ENCODE measurements around the gene ARHGAP15. TPM values are rescaled to one million over a fixed set of nuclear protein-coding genes. Genes with fewer than 3 reads are reported as not detected.

ARHGAP15 gene
- total RNA-seq, 1 experiment from 2014 or later, result 0.42 TPM

DNA sequence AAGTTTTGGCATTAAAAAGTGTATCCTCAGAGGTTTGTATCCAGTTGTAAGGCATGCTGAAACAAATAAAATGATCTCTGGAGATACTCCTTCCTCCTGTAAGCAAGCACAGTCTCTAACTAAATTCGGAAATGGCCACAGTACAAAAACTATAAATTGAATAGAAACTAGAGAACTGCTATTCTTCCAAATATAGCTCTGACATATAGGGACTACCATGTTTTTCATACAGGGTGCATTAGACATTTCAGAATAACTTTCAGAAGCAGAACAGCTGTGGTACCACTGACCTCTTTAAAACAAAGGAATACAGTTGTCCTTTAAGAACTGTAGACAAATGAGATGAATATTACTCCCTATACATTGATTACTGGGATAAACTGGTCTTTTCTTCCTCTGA lies 568.5 kb downstream of the ARHGAP15 start (continued):
- TF ChIP-seq REST (IDR thresholded peaks at IDR 0.05; ENCODE audit: low read depth), result no peak

GRCh38 chr2:143698352-143698751 lies 569.1 kb downstream of the ARHGAP15 start:
- no peak overlapping the region for H3K4me3 ChIP-seq (replicated peaks in 1 of 2; ENCODE audit: low read depth in 1 of 2, low read length in 2 of 2)
- no peaks in the 10 kb centered on the region for H3K36me3 ChIP-seq (ENCODE audit: control insufficient read depth in 1 of 2, insufficient read depth in 2 of 2, low read length in 2 of 2)
- H2AFZ ChIP-seq (ENCODE audit: low read depth, low read length, poor library complexity, severe bottlenecking), result no peak overlapping the region
- no peak overlapping the region for H3K4me2 ChIP-seq (ENCODE audit: low read length)
- DNase-seq (ENCODE audit: low read depth, low spot score) (no peak), ATAC-seq (no peak)
- H3K9me3 ChIP-seq (ENCODE audit: control insufficient read depth in 1 of 2, insufficient read depth in 1 of 2, low read depth in 1 of 2, low read length in 2 of 2), result no peaks in the 10 kb centered on the region
- H4K20me1 ChIP-seq (ENCODE audit: insufficient read depth), result no peaks in the 10 kb centered on the region
- BruUV-seq (replicated peaks), result no TSS peak
- no peak for TF ChIP-seq ZBTB33 (IDR thresholded peaks at IDR 0.05; ENCODE audit: extremely low read depth, insufficient replicate concordance, low read length)
- TF ChIP-seq POLR2AphosphoS5 (IDR thresholded peaks at IDR 0.05; ENCODE audit: low read depth, low read length), result no peak
- TF ChIP-seq SP1 (IDR thresholded peaks at IDR 0.05; ENCODE audit: low read depth), result no peak
- TF ChIP-seq SIN3A (IDR thresholded peaks at IDR 0.05; ENCODE audit: low read depth), result no peak
- TF ChIP-seq REST (IDR thresholded peaks at IDR 0.05; ENCODE audit: low read depth), result no peak
- TF ChIP-seq RAD21 (IDR thresholded peaks at IDR 0.05; ENCODE audit: low read depth), result no peak
- no peak for TF ChIP-seq POLR2A (IDR thresholded peaks at IDR 0.05; ENCODE audit: borderline replicate concordance, extremely low read depth, insufficient read depth, insufficient read length)
- TF ChIP-seq JUND (IDR thresholded peaks at IDR 0.05), result no peak
- no peak for TF ChIP-seq ZFX (IDR thresholded peaks at IDR 0.05)
- TF ChIP-seq SRF (IDR thresholded peaks at IDR 0.05; ENCODE audit: low read depth), result no peak
- no peak for TF ChIP-seq ATF3 (IDR thresholded peaks at IDR 0.05)
- no peak for TF ChIP-seq CEBPB (IDR thresholded peaks at IDR 0.05; ENCODE audit: low read depth)
- H3K27ac ChIP-seq (ENCODE audit: low read depth, low read length), result no peak overlapping the region
- intact Hi-C loops (cut with micrococcal nuclease), result no loop called here
- H3K79me2 ChIP-seq (ENCODE audit: insufficient read depth, low read length), result no peaks in the 10 kb centered on the region
- RAD21 ChIA-PET (ENCODE audit: low non-redundant PET in 1 of 2, low total read pairs in 2 of 2, uncharacterized antibody in 2 of 2, unreplicated experiment in 2 of 2), result no interaction called here
- no peaks in the 10 kb centered on the region for H3K4me1 ChIP-seq (ENCODE audit: control insufficient read depth in 1 of 2, insufficient read depth in 2 of 2, low read length in 2 of 2)
- H3K9me2 ChIP-seq (ENCODE audit: insufficient read depth), result no peaks in the 10 kb centered on the region
- CTCF ChIA-PET, result no interaction called here
- H3K27me3 ChIP-seq (ENCODE audit: insufficient read depth, low read length), result no peaks in the 10 kb centered on the region
- no peak overlapping the region for H3K9ac ChIP-seq (ENCODE audit: low read length)
- POLR2A ChIA-PET, result no interaction called here
